ENCODE measurements around the gene IDE. TPM values are rescaled to one million over a fixed set of nuclear protein-coding genes. Genes with fewer than 3 reads are reported as not detected.

Gene IDE
- total and polyA plus RNA-seq, 2 of the 4 experiments (the other 2 are of a cell fraction): 9.3 to 27.4 TPM

DNA sequence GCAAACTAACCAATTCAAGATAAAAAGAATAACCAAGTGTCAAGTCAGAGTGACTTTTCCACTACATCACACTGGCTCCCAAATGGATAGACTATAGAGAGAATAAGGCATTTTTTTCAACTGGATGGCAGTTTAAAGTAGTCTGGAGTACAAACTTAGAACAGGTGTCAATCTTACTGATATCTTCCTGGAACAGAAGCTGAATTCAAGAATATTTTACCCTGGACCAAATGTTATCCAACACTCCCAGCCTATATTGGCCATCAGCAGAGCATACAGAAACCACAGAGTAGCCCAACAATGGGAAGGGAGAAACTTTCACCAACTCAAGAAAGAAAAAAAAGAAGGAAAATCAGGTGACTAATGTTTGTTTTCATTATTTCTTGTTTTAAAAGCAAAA lies 11.5 kb downstream of the IDE start:
- Histone ChIP-seq H3K23ac (ENCODE audit: low read depth, low read length) (no peak overlapping the region), H3K4me3 (ENCODE audit: insufficient read depth, low read depth, low read length) (no peak overlapping the region), H4K8ac (ENCODE audit: low read depth in 2 of 2, low read length in 2 of 2) (no peak overlapping the region), H3K56ac (ENCODE audit: extremely low read depth, insufficient read depth, low read length) (no peak overlapping the region), H3K36me3 (ENCODE audit: control insufficient read depth, insufficient read depth, low read length) (peaks cover 16% of the 10 kb centered on the region), H2BK15ac (ENCODE audit: low read depth, low read length) (no peak overlapping the region), H4K91ac (ENCODE audit: insufficient read depth, low read depth, low read length) (no peak overlapping the region), H2BK20ac (ENCODE audit: low read depth, low read length) (no peak overlapping the region), H3K27ac (ENCODE audit: insufficient read depth, low read length) (no peak overlapping the region), H2AK9ac (replicated peaks; ENCODE audit: low read depth, low read length, poor library complexity) (no peak overlapping the region), H3K18ac (ENCODE audit: low read depth, low read length) (no peak overlapping the region), H3K9me1 (ENCODE audit: insufficient read depth, low read length) (no peaks in the 10 kb centered on the region; the same call in 1 of the 2 replicates), H3K79me1 (ENCODE audit: low read depth in 1 of 2, low read length in 2 of 2) (peaks cover 28 to 51% of the 10 kb centered on the region in 2 experiments), H3K9me3 (ENCODE audit: control insufficient read depth, insufficient read depth, low read length) (no peaks in the 10 kb centered on the region), H3K4ac (ENCODE audit: low read depth, low read length) (no peak overlapping the region), H2AFZ (replicated peaks; ENCODE audit: low read length, poor library complexity) (no peak overlapping the region), H4K5ac (ENCODE audit: low read depth, low read length) (no peak overlapping the region), H2AK5ac (ENCODE audit: low read depth, low read length) (no peak overlapping the region), H3K14ac (replicated peaks; ENCODE audit: low read depth, low read length) (no peak overlapping the region), H3K9ac (ENCODE audit: low read depth, low read length) (no peak overlapping the region), H3K27me3 (ENCODE audit: control insufficient read depth, insufficient read depth, low read length) (no peaks in the 10 kb centered on the region), H2BK120ac (ENCODE audit: low read depth, low read length) (no peak overlapping the region), H2BK5ac (ENCODE audit: low read depth, low read length, poor library complexity, severe bottlenecking) (no peak overlapping the region), H3K4me1 (ENCODE audit: control insufficient read depth, insufficient read depth, low read length) (peaks cover 3% of the 10 kb centered on the region; the same call in 1 of the 2 replicates), H4K20me1 (ENCODE audit: insufficient read depth, low read length) (peaks cover 10% of the 10 kb centered on the region; the same call in 1 of the 2 replicates), H3K4me2 (ENCODE audit: low read depth, low read length) (no peak overlapping the region)
- ATAC-seq (ENCODE audit: low read depth) (no peak), DNase-seq (no peak)
- intact Hi-C loops (cut with micrococcal nuclease) (no loop called here), dilution Hi-C loops (cut with HindIII; ENCODE audit: low sequenced_read_pairs, unreplicated experiment) (no loop called here), in situ Hi-C loops (cut with MboI; ENCODE audit: low sequenced_read_pairs) (no loop called here)
- BruUV-seq (replicated peaks): no TSS peak
- ChIA-PET CTCF (interaction anchor here (0.7 kb wide), 1 partner anchor 232 kb away, joined by 3 read pairs; no protein-coding TSS in a partner anchor), POLR2A (ENCODE audit: unreplicated experiment) (no interaction called here)
- TF ChIP-seq MAFK (IDR thresholded peaks at IDR 0.05; ENCODE audit: low read depth, low read length) (no peak), SMC3 (IDR thresholded peaks at IDR 0.05; ENCODE audit: low read depth, low read length) (no peak), NFE2L2 (IDR thresholded peaks at IDR 0.05; ENCODE audit: low read depth, low read length) (no peak), BHLHE40 (IDR thresholded peaks at IDR 0.05; ENCODE audit: low read depth, low read length) (no peak), MAZ (IDR thresholded peaks at IDR 0.05; ENCODE audit: borderline replicate concordance, low read depth, low read length) (no peak), POLR2A (IDR thresholded peaks at IDR 0.05; ENCODE audit: low read depth, low read length) (no peak), CHD1 (IDR thresholded peaks at IDR 0.05; ENCODE audit: low read depth, low read length) (no peak), MXI1 (IDR thresholded peaks at IDR 0.05; ENCODE audit: borderline replicate concordance, low read depth, low read length) (no peak), FOS (IDR thresholded peaks at IDR 0.05; ENCODE audit: low read depth, low read length) (no peak), RCOR1 (IDR thresholded peaks at IDR 0.05; ENCODE audit: insufficient replicate concordance, low read length) (no peak), RFX5 (IDR thresholded peaks at IDR 0.05; ENCODE audit: low read depth, low read length) (no peak), CEBPB (IDR thresholded peaks at IDR 0.05; ENCODE audit: low read depth, low read length) (no peak), RAD21 (IDR thresholded peaks at IDR 0.05; ENCODE audit: low read length) (no peak)
- TF ChIP-seq, protein P1, sequence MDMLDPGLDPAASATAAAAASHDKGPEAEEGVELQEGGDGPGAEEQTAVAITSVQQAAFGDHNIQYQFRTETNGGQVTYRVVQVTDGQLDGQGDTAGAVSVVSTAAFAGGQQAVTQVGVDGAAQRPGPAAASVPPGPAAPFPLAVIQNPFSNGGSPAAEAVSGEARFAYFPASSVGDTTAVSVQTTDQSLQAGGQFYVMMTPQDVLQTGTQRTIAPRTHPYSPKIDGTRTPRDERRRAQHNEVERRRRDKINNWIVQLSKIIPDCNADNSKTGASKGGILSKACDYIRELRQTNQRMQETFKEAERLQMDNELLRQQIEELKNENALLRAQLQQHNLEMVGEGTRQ (IDR thresholded peaks at IDR 0.05; ENCODE audit: low read depth, low read length): no peak
- TF ChIP-seq, protein P2, sequence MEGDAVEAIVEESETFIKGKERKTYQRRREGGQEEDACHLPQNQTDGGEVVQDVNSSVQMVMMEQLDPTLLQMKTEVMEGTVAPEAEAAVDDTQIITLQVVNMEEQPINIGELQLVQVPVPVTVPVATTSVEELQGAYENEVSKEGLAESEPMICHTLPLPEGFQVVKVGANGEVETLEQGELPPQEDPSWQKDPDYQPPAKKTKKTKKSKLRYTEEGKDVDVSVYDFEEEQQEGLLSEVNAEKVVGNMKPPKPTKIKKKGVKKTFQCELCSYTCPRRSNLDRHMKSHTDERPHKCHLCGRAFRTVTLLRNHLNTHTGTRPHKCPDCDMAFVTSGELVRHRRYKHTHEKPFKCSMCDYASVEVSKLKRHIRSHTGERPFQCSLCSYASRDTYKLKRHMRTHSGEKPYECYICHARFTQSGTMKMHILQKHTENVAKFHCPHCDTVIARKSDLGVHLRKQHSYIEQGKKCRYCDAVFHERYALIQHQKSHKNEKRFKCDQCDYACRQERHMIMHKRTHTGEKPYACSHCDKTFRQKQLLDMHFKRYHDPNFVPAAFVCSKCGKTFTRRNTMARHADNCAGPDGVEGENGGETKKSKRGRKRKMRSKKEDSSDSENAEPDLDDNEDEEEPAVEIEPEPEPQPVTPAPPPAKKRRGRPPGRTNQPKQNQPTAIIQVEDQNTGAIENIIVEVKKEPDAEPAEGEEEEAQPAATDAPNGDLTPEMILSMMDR (conservative IDR thresholded peaks at IDR 0.05; ENCODE audit: low read depth, low read length): no peak
- TF ChIP-seq, protein P3, sequence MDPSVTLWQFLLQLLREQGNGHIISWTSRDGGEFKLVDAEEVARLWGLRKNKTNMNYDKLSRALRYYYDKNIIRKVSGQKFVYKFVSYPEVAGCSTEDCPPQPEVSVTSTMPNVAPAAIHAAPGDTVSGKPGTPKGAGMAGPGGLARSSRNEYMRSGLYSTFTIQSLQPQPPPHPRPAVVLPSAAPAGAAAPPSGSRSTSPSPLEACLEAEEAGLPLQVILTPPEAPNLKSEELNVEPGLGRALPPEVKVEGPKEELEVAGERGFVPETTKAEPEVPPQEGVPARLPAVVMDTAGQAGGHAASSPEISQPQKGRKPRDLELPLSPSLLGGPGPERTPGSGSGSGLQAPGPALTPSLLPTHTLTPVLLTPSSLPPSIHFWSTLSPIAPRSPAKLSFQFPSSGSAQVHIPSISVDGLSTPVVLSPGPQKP (IDR thresholded peaks at IDR 0.05; ENCODE audit: borderline replicate concordance, low read depth, low read length): no peak
